Erythroblast (primary cell): Measurements from ENCODE around the gene CDK11B.

Source experiments
- GATA1 ChIP-seq: IDR thresholded peaks from 2 replicates; pipeline ENCODE4 v1.6.1; 2011; ENCODE audit warnings: low read depth, mild to moderate bottlenecking, control low read depth, low read length, moderate library complexity
- POLR2A ChIP-seq: IDR thresholded peaks from 2 replicates; pipeline ENCODE4 v1.6.1; 2011; ENCODE audit warnings: mild to moderate bottlenecking, low read length

- TF ChIP-seq POLR2A (no peak), GATA1 (no peak)
These were observed 20.0 kb upstream of the CDK11B start for GRCh38 chr1:1678581-1679380.
